GM21786 (cell line): ENCODE measurements around the gene FIGLA.

Source experiments
- ATAC-seq: cut with Tn5 transposase; IDR thresholded peaks from one replicate; pipeline ENCODE4 v1.9.1; 2021; ENCODE audit not compliant: unreplicated experiment

Gene FIGLA, protein sequence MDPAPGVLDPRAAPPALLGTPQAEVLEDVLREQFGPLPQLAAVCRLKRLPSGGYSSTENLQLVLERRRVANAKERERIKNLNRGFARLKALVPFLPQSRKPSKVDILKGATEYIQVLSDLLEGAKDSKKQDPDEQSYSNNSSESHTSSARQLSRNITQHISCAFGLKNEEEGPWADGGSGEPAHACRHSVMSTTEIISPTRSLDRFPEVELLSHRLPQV

DNA sequence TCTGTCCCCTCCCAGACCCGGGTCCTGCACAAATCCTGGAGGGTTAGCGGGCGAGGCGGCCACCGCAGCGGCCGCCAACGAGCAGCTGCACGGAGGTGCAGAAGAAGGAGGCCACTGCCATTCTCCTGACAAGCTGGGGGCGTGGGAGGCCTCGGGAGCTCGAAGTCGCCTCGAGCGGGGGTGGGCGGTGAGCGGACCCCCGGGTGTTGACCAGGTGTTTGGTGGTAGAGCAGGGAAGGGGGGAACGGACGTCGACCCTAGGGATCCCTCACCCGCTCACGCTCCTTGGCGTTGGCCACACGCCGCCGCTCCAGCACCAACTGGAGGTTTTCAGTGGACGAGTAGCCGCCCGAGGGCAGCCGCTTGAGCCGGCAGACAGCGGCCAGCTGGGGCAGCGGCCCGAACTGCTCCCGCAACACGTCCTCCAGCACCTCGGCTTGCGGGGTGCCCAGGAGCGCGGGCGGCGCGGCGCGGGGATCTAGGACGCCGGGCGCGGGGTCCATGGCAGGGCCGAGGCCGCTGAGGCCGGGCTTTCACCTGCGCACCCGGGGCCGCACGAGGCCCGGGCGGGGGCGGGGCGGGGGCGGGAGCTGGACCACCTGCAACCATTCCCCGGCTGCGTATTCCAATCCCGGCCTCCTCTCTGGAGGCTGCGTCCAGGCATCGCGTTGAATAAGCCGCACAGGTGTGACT is at the start of gene FIGLA:
TSS of gene FIGLA (minus strand) at position 508 of the 693 bp plus-strand sequence. CDS start at position 503, 5 bp downstream.
- no peak for ATAC-seq

DNA sequence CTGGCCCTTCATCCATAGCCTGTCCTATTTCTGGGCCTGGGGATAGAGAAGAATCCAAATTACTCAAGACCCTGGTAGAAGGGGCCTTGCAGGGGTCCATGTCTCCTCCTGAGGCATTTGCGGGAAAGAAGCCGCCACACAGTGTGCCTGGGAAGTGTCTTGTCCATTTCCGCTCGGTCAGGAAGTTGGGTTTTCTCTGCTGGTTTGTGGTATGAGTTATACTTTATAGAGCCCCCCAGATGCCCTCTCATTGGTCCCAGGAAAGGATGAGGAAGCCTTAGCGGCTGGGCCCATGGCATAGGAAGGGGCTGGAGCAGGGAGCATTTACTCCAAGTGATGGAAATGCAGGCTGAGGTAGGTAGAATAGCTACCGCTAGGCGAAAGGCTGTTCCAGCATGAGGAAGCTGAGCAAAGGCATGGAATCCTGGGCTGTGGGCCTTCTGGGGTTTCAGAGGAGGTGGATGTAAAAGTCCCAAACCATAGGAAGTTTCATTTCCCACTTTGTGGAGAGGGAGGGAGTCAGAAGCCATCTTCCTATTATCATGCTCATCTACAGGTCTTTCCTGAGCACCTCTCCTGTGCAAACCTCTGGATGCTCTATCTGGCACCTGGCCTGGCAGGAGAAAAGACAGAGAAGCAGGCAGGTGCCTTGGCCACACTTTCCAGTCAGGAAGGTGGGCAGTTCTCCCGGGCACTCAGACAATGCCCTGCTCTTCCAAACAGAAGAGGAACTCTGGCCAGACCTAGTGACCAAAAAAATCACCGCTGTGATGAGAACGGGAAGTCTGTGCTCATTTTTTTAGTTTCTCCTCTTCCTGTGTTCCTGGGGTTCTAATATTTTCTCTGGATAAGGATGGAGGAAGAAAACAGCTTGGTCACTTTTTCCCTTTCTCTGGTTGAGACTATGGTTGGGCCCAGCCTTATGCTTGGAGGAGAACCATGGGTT is 47.8 kb upstream of the FIGLA start:
- ATAC-seq: no peak

DNA sequence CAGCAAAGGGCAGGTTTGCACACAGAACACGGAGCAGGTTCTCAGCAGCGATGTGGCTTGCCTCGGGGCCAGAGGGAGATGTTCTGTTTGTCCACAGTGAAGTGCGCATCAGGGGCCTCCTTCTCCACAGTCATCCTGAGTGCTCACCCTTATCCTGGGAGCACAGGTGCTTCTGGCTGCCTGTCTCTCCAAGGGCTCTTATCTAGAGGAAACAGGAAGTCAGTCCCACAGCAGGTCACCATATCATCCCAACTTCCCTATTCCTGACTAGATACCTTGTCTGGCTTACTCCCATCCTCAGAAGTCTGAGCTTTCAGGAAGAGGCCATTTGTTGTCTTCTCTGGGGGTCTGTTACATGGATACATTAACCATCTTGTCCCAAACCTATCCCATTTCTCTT is 45.2 kb upstream of the FIGLA start, which contains the start of gene CD207:
TSS of gene CD207 (minus strand) at position 174 of the 400 bp plus-strand sequence. CDS start at position 134, 40 bp downstream.
- ATAC-seq: no peak

DNA sequence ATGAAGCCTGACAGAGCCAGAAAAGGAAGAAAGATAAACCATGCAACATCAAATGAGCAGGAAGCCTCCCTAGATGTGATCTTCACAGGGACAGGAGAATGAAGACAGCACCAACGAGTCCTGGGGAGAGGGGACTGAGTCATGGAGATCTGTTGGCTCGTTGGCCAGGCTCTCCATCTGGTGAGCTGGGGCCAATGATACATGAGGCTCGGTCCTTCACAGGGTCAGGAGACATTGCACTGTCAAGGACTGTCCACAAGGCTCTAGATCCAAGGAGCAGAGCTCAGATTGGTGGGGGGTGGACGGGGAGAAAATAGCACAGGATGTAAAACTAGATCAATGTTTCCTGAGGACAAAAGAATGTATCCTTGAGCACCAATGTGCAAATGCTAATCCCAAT is 44.4 kb upstream of the FIGLA start:
- ATAC-seq: no peak

DNA sequence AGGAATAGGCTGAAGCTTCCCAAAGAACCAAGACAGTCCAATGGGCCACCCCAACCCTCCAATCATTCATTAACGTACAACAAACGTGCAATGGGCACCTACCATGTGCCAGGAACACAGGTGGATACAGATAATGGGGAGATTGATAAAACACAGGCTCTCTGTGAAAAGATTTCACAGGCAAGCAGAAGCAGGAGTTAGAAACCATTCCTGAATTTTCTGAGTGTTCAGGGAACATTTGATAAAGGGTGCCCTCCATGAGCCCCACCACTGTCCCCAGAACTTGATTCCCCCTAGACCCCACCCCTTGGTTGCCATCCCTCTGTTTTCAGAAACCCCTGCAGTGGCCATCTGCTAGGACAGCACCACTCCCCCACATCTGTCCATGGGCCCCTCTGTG is 43.7 kb upstream of the FIGLA start:
- no peak for ATAC-seq

DNA sequence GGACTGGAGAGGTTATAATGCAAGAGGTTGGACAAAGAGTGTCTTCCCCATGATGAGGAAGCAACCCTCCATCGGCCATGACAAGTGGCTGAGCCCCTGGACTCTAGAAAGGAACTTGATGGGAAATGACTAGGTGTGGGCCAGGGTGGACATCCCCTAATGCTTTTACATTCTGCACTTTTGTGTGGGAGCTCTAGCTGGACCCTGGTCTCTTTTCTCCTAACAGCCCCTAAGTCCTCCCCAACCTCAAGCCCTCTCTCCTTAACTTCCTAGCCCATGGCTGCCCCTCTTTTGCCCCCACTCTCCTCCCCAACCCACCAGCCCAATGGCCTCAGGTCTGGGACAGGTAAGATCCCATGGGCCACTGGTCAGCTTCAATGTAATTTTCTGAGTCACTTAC is 42.8 kb upstream of the FIGLA start:
- no peak for ATAC-seq

DNA sequence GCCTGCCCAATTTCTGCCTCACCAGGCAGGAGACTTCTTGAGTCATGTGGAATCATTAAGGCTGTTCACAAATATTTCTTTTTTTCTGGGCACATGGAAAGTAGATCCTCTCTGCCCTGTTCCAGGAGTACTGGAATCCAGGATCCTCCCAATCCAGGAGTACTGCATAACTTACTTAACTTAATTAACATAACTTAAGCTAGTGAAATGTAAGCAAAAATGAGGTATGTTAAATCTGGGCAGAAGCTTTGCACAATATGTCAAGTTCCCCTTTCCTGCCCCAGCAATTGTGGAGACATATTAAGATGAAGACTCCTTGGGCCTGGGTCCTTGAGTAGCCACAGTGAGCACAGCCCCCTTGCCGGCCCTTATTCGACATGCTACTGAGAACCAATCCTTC is 41.9 kb upstream of the FIGLA start:
- ATAC-seq: no peak

DNA sequence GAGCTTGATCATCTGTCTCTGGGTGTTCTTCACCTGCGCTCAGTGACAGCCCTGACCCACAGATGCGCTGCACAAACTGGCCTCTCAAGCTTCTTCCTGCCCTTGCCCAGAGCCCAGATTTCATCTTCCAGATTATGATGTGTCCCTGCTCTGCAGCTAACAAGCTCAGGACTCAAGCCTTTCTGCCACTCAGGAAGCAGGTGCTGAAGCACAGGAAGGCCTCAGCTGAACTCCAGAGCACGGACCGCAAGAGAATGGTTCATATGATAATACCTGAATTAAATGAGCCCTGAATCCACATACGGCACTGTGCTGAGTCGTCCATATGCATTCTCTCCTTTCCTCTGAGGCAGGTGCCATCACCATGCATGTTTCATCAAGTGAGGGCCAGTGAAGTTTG is 41.4 kb upstream of the FIGLA start:
- ATAC-seq: no peak

DNA sequence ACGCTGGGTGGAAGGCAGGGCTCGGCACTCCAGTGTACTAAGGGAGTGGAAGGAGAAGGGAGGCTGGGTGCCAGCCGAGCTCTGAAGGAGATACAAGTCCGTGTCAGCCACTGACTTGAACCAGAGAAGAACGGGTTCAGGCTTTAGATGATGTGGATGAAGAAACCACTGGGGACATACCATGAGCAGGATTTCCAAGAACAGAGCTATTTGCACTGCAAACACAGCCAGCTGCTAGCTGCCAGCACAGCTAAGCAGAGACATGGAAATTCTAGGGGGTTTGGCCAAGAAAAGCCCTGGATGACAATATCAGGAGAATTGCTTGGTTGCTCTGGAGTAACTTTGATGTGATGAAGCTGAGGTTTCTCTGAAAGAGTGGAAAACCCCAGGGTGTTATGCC is 39.9 kb upstream of the FIGLA start:
- no peak for ATAC-seq

DNA sequence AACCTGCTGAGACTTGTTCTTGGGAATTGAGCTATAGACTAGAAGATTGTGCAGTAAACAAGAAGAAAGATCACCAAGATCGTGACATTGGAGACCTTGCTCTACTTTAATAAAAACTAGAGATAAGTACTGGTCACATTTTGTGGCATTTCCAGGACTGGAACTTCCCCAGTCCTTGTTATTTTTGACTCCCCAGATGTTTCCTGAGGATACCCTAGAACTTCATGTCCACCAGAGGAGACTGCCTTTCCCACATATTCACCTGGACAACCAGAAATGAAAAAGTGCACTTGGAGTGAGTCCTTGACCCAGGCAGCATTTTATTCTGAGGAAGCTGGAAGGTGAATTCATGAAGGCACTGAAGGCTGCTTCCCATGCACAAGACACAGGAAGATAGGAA is 39.5 kb upstream of the FIGLA start:
- no peak for ATAC-seq

DNA sequence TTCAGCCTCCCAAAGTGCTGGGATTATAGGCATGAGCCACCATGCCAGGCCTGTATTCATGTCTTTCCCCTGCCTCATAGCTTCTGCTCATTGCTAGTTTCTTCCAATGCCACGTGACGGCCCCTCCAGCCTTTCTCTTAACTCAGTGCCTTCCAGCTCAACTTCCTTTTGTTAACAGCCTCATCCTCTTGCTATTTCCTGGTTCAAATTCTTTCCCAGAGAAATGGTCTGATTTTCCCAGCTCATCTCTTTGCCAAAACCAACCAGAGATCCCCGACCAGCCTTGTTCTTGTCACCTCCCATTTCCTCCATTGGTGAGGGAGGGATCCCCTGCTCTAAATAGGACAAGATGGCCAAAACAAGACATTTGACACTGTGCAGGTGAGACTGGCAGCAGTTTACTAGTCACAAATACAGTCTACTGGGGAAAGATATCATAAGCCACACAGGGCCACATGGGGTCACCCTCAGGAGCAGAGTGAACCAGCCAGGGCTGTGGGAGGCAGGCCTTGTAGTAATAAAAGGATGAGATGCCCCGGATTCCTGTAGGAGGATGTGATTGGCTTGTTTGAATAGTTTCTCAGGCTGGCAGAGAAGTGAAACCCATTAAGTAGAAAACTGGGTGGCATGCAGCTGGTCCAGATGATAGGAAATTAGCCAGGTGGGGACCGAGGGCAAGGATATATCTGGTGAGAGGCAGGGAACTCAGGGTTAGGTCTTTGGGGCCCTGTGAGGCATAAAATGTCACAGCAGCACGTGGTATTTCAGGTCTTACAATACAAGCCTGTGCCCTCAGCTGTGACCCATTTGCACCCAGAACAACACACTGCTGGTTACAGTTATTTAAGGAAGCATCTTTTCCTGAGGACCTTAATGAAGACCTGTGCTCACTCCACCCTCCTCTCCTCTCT is 38.7 kb upstream of the FIGLA start:
- no peak for ATAC-seq

DNA sequence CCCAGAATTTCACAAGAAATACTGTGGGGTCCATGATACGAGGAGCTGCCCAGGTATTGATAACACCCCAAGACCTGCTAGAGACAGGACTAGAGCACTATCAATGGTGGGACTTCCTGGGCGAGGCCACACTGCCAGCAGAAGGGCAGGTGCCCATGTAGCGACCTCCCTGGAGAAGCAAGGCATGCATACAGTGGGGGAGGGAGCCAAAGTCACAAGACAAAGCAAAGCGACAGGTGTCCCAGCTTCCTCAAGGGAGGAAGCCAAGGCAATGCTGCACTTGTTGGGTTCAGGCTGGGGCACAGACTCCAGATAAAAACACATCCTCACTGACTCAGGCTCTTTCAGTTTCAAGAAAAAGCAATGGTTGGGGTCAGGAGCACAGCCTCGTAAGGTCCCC is 37.7 kb upstream of the FIGLA start:
- no peak for ATAC-seq

DNA sequence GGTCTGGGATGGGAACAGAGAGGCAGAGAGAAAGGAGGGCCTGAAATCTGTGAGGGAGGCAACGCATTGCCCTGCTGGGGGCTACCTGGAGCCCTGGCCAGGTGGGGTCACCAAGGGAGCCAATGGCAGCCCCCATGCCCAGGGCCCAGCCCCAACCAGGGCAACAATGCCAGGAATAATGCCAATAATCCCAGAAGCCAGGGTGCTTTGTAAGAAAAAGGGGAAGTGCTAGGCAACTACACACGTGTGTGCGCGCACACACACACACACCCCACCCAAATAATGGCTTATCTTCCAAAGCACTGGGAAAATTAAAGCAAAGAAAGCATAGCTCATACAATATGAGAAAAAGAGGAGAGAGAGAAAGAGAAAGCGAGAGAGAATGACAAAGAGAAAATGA is 36.9 kb upstream of the FIGLA start:
- ATAC-seq: no peak

DNA sequence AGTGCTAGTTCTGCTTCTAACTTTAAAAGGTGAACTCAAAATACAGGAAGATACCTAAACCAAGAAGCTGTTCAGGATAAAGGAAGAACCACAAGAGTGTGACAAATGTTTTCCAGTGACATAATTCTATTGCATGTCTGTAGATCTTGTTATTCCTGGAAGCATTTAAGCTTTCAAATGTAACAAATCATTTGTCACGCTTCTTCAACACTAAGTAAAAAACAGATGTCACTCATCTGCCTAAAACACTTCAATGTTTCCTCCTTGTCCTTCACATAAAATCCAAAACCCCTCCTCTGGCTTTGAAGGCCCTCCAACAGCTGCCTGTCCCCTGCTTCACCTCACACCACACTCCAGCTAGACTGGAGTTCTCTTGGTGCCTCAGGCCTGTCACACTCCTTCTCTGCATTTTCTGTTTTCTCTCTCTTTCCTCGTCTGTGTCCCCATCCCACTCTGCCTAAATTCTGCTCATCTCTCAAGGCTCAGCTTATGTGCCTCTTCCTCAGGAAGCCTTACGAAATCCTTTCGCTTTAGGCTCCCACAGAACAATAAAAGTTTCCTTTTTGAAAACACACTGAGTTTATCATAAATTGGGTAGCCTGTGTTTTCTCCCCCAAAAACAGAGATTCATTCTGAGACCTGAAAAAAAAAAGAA is 36.4 kb upstream of the FIGLA start:
- no peak for ATAC-seq

DNA sequence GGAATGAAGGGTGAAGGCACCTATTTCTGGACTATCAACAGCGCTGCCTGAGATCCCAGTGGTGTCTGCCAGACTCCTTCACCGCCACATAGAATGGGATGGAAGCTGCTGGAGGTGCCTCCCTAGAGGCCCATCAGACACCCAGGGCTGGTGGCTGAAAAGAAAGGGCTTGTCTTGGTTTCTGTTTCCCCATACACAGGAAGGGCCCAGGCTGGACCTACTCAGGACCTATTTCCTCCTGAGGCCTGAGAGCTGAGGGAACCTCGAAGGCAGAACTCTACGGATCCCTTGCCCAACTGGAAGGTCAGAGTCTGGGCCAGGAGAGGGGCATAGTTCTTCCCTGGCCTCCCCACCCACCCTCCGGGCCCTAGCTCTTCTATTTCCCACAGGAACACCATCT is 32.8 kb upstream of the FIGLA start:
- no peak for ATAC-seq

DNA sequence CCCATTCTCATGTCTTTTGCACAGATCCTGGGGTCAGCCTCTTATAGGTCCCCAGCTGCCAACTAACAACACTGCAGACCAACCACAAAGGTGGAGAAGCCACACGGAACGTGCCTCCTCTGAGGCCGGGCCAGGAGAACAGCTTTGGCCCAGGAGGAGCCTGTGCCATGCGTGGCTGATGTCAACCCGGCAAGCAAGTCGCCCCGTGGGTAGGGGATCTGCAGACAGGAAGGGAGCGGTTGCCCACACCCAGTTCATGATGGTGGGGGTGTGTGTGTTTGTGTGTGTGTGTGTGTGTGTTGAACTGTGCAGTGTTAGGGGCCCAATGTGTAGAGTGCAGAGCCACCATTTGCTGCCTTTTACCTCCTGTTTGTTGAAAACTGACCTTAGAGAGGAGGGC is 32.4 kb upstream of the FIGLA start:
- no peak for ATAC-seq

DNA sequence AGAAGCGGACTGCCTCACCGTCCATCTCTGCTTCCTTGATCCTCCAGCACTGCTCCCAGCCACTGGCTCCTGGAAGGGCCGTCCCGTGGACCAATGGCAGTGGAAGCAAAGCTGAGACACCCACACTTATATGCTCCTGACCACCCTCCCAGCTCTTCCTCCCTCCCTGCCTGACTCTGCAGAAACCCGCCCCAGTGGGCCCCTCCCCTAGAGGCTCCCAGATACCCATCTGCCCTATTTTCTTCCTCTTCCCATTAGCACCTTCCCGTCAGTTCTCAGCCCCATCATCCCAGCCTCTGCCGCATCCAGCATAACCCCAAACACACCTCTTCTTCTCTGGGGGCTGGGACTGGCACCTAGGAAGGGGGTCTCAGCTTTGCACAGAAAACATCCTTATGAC is 30.1 kb upstream of the FIGLA start, which contains the start of gene CLEC4F:
TSS of gene CLEC4F (minus strand) at position 101 of the 400 bp plus-strand sequence. CDS start at position 25, 76 bp downstream.
- ATAC-seq: no peak

DNA sequence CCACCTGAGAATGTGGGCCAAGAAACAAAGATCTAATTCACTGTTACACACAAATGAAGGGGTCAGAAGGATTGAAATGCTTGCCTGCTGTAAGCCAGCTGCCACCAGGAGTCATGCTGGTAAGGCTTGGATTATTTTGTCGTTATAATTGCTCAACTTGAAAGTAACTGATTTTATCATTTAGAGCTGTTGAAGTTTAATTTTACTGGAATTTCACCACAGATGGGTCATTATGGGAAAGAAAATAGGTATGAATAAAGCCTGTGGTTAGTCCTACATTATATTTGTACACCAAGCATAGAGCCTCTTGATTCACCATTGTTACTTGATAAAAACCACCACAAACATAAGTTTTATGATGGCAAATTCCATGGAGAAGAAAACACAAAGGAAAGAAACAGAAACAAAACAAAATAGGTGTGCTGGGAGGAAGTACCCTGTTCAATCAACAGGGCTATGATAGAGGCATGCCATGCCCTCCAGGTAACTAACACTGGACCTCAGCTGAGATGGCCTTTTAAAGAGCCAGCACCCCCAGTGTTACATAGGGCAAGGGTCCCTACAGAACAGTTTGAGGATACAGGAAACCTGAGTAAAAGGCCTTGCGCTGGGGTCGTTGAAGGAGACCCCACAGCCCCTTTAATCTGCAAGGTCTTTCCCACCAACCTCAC is 27.0 kb upstream of the FIGLA start:
- ATAC-seq: no peak

DNA sequence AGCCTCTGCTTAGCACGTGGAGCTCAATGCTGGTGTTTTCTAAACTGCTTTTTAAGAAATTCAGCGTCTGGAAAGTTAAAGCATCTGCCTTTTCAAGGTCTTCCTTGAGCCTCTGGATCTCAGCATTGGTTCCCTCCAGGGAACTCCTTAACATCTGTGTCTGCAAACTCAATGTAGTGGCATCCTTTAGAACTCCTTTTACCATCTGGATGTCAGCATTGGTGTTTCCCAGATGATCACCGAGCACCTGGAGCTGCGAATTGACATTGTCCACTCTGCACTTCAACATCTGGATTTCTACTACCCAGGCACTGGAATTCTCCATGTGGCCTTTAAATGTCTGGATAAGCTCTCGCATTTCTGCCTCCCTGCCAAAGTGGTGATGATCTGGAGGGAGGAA is 26.3 kb upstream of the FIGLA start:
- ATAC-seq: no peak
